Neural crest cell (in vitro differentiated cells): Measurements from ENCODE around the gene AGBL1. TPM values are rescaled to one million over a fixed set of nuclear protein-coding genes. Genes with fewer than 3 reads are reported as not detected.

ENCODE experiments used
- DNase-seq: peaks from one replicate; pipeline ENCODE4 v3.0.0; 2021; ENCODE audit warnings: low read depth, mixed read lengths, low spot score
- H3K27ac Mint-ChIP-seq: one replicate; pipeline ENCODE4 v1.8.0; 2021; ENCODE audit warnings: mild to moderate bottlenecking, mixed read lengths; ENCODE audit not compliant: unreplicated experiment
- H3K27me3 Mint-ChIP-seq: 2 replicates; pipeline ENCODE4 v1.8.0; 2021; ENCODE audit warnings: low read depth, mild to moderate bottlenecking, mixed read lengths
- H3K36me3 Mint-ChIP-seq: 2 replicates; pipeline ENCODE4 v1.8.0; 2021; ENCODE audit warnings: low read depth, mild to moderate bottlenecking, mixed read lengths
- H3K4me1 Mint-ChIP-seq: 2 replicates; pipeline ENCODE4 v1.8.0; 2021; ENCODE audit warnings: mixed read lengths
- H3K4me3 Mint-ChIP-seq: one replicate; pipeline ENCODE4 v1.8.0; 2021; ENCODE audit warnings: mild to moderate bottlenecking, mixed read lengths
- H3K9me3 Mint-ChIP-seq: 2 replicates; pipeline ENCODE4 v1.8.0; 2021; ENCODE audit warnings: mixed read lengths
- CTCF ChIP-seq: fragments of 200-600 bp; sonication (generic); conservative IDR thresholded peaks from 2 replicates; pipeline ENCODE4 v1.5.0; 2021; ENCODE audit warnings: antibody characterized with exemption, mild to moderate bottlenecking
- total RNA-seq: library from RNA; stranded (reverse); gene quantifications from 2 replicates; pipeline ENCODE4 v1.2.1, GENCODE V29; 2021

Gene AGBL1
- total RNA-seq, 1 donor from 2014 or later: 0.05 TPM

GRCh38 chr15:86650094-86650493, 570.4 kb downstream of the AGBL1 start:
- Mint-ChIP-seq H3K9me3 (no peaks in the 10 kb centered on the region), H3K4me1 (peaks cover 5% of the 10 kb centered on the region), H3K4me3 (no peak overlapping the region), H3K36me3 (no peaks in the 10 kb centered on the region), H3K27me3 (no peaks in the 10 kb centered on the region), H3K27ac (no peak overlapping the region)
- DNase-seq: no peak
- TF ChIP-seq CTCF: no peak

GRCh38 chr15:86653344-86654197, 573.9 kb downstream of the AGBL1 start:
- no peaks in the 10 kb centered on the region for H3K4me1 Mint-ChIP-seq
- no peak overlapping the region for H3K27ac Mint-ChIP-seq
- no peaks in the 10 kb centered on the region for H3K36me3 Mint-ChIP-seq
- no peak for DNase-seq
- H3K9me3 Mint-ChIP-seq: no peaks in the 10 kb centered on the region
- H3K4me3 Mint-ChIP-seq: no peak overlapping the region
- H3K27me3 Mint-ChIP-seq: no peaks in the 10 kb centered on the region
- no peak for TF ChIP-seq CTCF

GRCh38 chr15:86654501-86654900, 574.8 kb downstream of the AGBL1 start:
- Mint-ChIP-seq H3K4me3 (no peak overlapping the region), H3K27me3 (no peaks in the 10 kb centered on the region), H3K4me1 (no peaks in the 10 kb centered on the region), H3K36me3 (no peaks in the 10 kb centered on the region), H3K27ac (no peak overlapping the region), H3K9me3 (no peaks in the 10 kb centered on the region)
- no peak for DNase-seq
- TF ChIP-seq CTCF: no peak

- TF ChIP-seq CTCF: no peak
- DNase-seq: no peak
- H3K27me3 Mint-ChIP-seq: peaks cover 6% of the 10 kb centered on the region
- no peak overlapping the region for H3K4me3 Mint-ChIP-seq
- H3K36me3 Mint-ChIP-seq: no peaks in the 10 kb centered on the region
- no peak overlapping the region for H3K27ac Mint-ChIP-seq
- H3K9me3 Mint-ChIP-seq: no peaks in the 10 kb centered on the region
- H3K4me1 Mint-ChIP-seq: peaks cover 6% of the 10 kb centered on the region
Observed at GRCh38 chr15:86657305-86657704, 577.6 kb downstream of the AGBL1 start.

- Mint-ChIP-seq H3K36me3 (no peaks in the 10 kb centered on the region), H3K4me3 (no peak overlapping the region), H3K9me3 (no peaks in the 10 kb centered on the region), H3K27me3 (peaks cover 6% of the 10 kb centered on the region), H3K27ac (peak overlapping the region; percentile 39), H3K4me1 (peaks cover 6% of the 10 kb centered on the region)
- no peak for TF ChIP-seq CTCF
- no peak for DNase-seq
Observed at GRCh38 chr15:86659724-86660411, 580.2 kb downstream of the AGBL1 start.
